Body of pancreas (tissue), 4 donors: ENCODE results near the gene MEDAG. TPM values are rescaled to one million over a fixed set of nuclear protein-coding genes. Genes with fewer than 3 reads are reported as not detected.

Source experiments
- ATAC-seq: fragments of 150-250 bp; one replicate; pipeline ENCODE4 v1.9.1; 2016
- DNase-seq, 4 donors: peaks; one replicate each; pipeline ENCODE4 v3.0.0-alpha.2; 2019
- H3K27ac ChIP-seq, 4 donors: fragments of 200-600 bp; sonication (generic); 1 replicate in 3 of 4; 2 replicates in 1 of 4; pipeline versions ENCODE4 v1.5.1 to v1.6.1; 2016 to 2019; ENCODE audit warnings: mild to moderate bottlenecking in 1 of 4, mixed read lengths in 1 of 4, moderate library complexity in 1 of 4
- H3K27me3 ChIP-seq, 2 donors: fragments of 200-600 bp; sonication (generic); one replicate each; pipeline ENCODE4 v1.6.0; 2016; ENCODE audit warnings: mild to moderate bottlenecking in 1 of 2
- H3K36me3 ChIP-seq, 2 donors: fragments of 200-600 bp; sonication (generic); replicated peaks in 1 of 2; 2 replicates each; pipeline ENCODE4 v1.5.1; 2016; ENCODE audit warnings: low read depth in 2 of 2; ENCODE audit not compliant: insufficient read depth in 1 of 2
- H3K4me1 ChIP-seq: fragments of 200-600 bp; sonication (generic); one replicate; pipeline ENCODE4 v1.6.0; 2016
- H3K4me3 ChIP-seq, 2 donors: fragments of 200-600 bp; sonication (generic); 1 replicate in 1 of 2; 2 replicates in 1 of 2; pipeline ENCODE4 v1.5.1; 2016 to 2019
- H3K9me3 ChIP-seq, 3 donors: fragments of 200-600 bp; sonication (generic); 1 replicate in 2 of 3; 2 replicates in 1 of 3; pipeline ENCODE4 v1.5.1; 2016
- POLR2A ChIP-seq, 3 donors: fragments of 450-650 bp; IDR thresholded peaks; one replicate each; pipeline ENCODE4 v1.6.1; 2016; ENCODE audit warnings: antibody characterized with exemption in 3 of 3, mild to moderate bottlenecking in 2 of 3
- WGBS, 2 donors: methylation state at CpG; one replicate each; pipeline ENCODE4 v1.1.5; 2017; 5-methylcytosine and 5-hydroxymethylcytosine counted together
- intact Hi-C: fragments of 100-400 bp; cut with DNase I; formaldehyde crosslinking; loops from one replicate; pipeline ENCODE4 v1.15.1; 2023
- total RNA-seq, 2 donors: library from RNA; depleted of rRNA; stranded (reverse); fragments of >200 nt; gene quantifications; one replicate each; pipeline ENCODE4 v1.1.0, GENCODE V29; 2016
- TF ChIP-seq, protein P1 (sequence below), 7 experiments: fragments of 450-650 bp in 4 of 7; fragments of 200-600 bp in 3 of 7; sonication (generic) in 3 of 7; IDR thresholded peaks; one replicate each; pipeline ENCODE4 v1.5.1; 2016 to 2019; ENCODE audit warnings: antibody characterized with exemption in 7 of 7

Gene MEDAG
- total RNA-seq, 2 donors from 2014 or later, result 7.8 to 36.6 TPM

GRCh38 chr13:30889196-30889690 is 16.8 kb upstream of the MEDAG start:
- H3K4me3 ChIP-seq, result no peak overlapping the region
- no peaks in the 10 kb centered on the region for H3K36me3 ChIP-seq
- no peaks in the 10 kb centered on the region for H3K4me1 ChIP-seq
- TF ChIP-seq POLR2A (IDR thresholded peaks at IDR 0.05), result no peak
- TF ChIP-seq, protein P1, sequence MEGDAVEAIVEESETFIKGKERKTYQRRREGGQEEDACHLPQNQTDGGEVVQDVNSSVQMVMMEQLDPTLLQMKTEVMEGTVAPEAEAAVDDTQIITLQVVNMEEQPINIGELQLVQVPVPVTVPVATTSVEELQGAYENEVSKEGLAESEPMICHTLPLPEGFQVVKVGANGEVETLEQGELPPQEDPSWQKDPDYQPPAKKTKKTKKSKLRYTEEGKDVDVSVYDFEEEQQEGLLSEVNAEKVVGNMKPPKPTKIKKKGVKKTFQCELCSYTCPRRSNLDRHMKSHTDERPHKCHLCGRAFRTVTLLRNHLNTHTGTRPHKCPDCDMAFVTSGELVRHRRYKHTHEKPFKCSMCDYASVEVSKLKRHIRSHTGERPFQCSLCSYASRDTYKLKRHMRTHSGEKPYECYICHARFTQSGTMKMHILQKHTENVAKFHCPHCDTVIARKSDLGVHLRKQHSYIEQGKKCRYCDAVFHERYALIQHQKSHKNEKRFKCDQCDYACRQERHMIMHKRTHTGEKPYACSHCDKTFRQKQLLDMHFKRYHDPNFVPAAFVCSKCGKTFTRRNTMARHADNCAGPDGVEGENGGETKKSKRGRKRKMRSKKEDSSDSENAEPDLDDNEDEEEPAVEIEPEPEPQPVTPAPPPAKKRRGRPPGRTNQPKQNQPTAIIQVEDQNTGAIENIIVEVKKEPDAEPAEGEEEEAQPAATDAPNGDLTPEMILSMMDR (IDR thresholded peaks at IDR 0.05), result no peak
- H3K27ac ChIP-seq, result no peak overlapping the region
- ATAC-seq, result no peak
- intact Hi-C loops, result no loop called here
- H3K9me3 ChIP-seq, result peaks cover 0 to 4% (median 0%) of the 10 kb centered on the region in 3 donors
- H3K27me3 ChIP-seq, result no peaks in the 10 kb centered on the region
- no peak for DNase-seq
- WGBS, 2 donors, result 73 to 88% methylated on average over 3 of the region's 3 CpGs

DNA sequence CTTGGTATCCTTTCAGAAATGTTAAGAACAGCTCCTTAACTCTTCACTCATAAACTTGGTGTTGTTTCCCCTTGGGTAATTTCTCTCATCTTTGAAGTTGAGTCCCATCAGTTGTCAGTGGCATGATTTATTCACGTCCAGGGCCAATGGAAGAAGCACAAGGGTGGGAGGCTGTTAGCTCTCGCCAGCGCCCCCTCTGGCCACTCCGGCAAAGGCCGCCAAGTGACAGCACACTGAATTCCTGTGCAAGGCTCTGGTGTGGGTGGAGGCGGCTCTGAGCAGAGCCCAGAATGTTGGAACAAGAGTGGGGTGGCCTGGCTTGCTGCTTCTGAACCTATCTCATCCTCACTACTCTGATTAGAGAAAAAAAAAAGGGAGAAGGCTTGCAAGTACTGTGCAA is 13.1 kb upstream of the MEDAG start:
- Histone ChIP-seq H3K4me1 (no peaks in the 10 kb centered on the region), H3K9me3 (no peaks in the 10 kb centered on the region), H3K27me3 (no peaks in the 10 kb centered on the region), H3K36me3 (no peaks in the 10 kb centered on the region), H3K4me3 (no peak overlapping the region), H3K27ac (no peak overlapping the region)
- DNase-seq (peak in 2 of 4 donors; percentile 33 to 35), ATAC-seq (no peak)
- intact Hi-C loops, result no loop called here
- WGBS, 2 donors, result 25 to 26% methylated on average over 6 of the region's 6 CpGs
- no peak for TF ChIP-seq POLR2A (IDR thresholded peaks at IDR 0.05)
- TF ChIP-seq, protein P1 (IDR thresholded peaks at IDR 0.05), result no peak

- TF ChIP-seq POLR2A (IDR thresholded peaks at IDR 0.05), result no peak
- TF ChIP-seq, protein P1 (IDR thresholded peaks at IDR 0.05), result no peak
- H3K36me3 ChIP-seq, result no peaks in the 10 kb centered on the region
- peak overlapping the region in 1 of 4 donors; percentile 37 for H3K27ac ChIP-seq
- H3K4me3 ChIP-seq, result no peak overlapping the region
- intact Hi-C loops, result no loop called here
- no peaks in the 10 kb centered on the region for H3K9me3 ChIP-seq
- H3K27me3 ChIP-seq, result no peaks in the 10 kb centered on the region
- ATAC-seq (peak; percentile 70), DNase-seq (peak in 3 of 4 donors; percentile 23 to 55 (median 45))
- WGBS, 2 donors, result 55 to 56% methylated on average over 4 of the region's 4 CpGs
- H3K4me1 ChIP-seq, result no peaks in the 10 kb centered on the region
Measured at GRCh38 chr13:30895773-30896172, 10.3 kb upstream of the MEDAG start.

- Histone ChIP-seq H3K27me3 (no peaks in the 10 kb centered on the region), H3K4me1 (no peaks in the 10 kb centered on the region), H3K4me3 (no peak overlapping the region), H3K27ac (no peak overlapping the region), H3K36me3 (no peaks in the 10 kb centered on the region), H3K9me3 (no peaks in the 10 kb centered on the region)
- ATAC-seq (no peak), DNase-seq (no peak)
- intact Hi-C loops, result no loop called here
- no peak for TF ChIP-seq POLR2A (IDR thresholded peaks at IDR 0.05)
- TF ChIP-seq, protein P1 (IDR thresholded peaks at IDR 0.05), result no peak
Measured at GRCh38 chr13:30898070-30898469, 8.0 kb upstream of the MEDAG start.

DNA sequence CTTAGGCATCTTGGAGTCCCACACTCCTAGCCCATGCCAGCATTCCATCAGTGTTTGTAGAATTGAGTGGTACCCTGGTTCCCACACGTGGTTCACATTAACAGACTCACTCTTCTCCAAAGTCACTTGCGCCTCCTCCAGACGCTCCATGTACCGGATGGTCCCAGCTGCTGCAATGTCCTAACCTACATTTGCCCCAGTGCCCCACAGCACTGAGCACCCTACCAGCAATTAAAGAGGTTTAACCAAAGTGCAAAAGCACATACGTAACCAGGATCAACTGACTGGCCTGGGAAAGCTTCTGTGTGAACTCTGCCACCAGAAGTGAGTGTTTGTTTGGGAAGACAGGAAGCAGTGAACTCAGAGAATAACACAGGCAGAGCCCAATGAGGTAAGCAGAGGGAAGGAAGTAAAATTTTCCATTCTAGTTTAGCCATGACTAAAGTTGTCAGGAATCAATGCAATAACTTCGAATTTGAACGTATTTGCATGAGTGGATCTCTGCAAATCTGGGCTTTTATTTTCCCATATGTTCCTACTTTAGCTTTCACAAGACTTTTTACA is 7.3 kb upstream of the MEDAG start:
- no peak for TF ChIP-seq POLR2A (IDR thresholded peaks at IDR 0.05)
- TF ChIP-seq, protein P1 (IDR thresholded peaks at IDR 0.05), result no peak
- ATAC-seq (peak; percentile 55), DNase-seq (no peak)
- intact Hi-C loops, result no loop called here
- Histone ChIP-seq H3K4me1 (no peaks in the 10 kb centered on the region), H3K36me3 (no peaks in the 10 kb centered on the region), H3K27me3 (no peaks in the 10 kb centered on the region), H3K9me3 (no peaks in the 10 kb centered on the region), H3K27ac (no peak overlapping the region), H3K4me3 (no peak overlapping the region)
- 46 to 54% methylated on average over 7 of the region's 7 CpGs for WGBS, 2 donors
